Adrenal gland (tissue), 5 donors: ENCODE measurements around the gene CPNE4.

ENCODE experiments used
- POLR2A ChIP-seq, 2 donors: fragments of 450-650 bp; IDR thresholded peaks; one replicate each; pipeline ENCODE4 v1.6.1; 2017; ENCODE audit warnings: antibody characterized with exemption in 2 of 2, mild to moderate bottlenecking in 2 of 2, moderate library complexity in 1 of 2
- TF ChIP-seq, protein P1 (sequence below), 6 experiments: fragments of 450-650 bp in 4 of 6; fragments of 200-600 bp in 2 of 6; sonication (generic) in 1 of 6; IDR thresholded peaks; 1 replicate in 5 of 6; 2 replicates in 1 of 6; pipeline versions ENCODE4 v1.5.1 to v1.8.0; 2016 to 2021; ENCODE audit warnings: antibody characterized with exemption in 6 of 6, mild to moderate bottlenecking in 2 of 6, moderate library complexity in 1 of 6
- donor health status: DM: no; HTN: no; CAD: no.

GRCh38 chr3:131620977-131621376, 413.8 kb downstream of the CPNE4 start:
- TF ChIP-seq POLR2A (IDR thresholded peaks at IDR 0.05), result no peak
- TF ChIP-seq, protein P1, sequence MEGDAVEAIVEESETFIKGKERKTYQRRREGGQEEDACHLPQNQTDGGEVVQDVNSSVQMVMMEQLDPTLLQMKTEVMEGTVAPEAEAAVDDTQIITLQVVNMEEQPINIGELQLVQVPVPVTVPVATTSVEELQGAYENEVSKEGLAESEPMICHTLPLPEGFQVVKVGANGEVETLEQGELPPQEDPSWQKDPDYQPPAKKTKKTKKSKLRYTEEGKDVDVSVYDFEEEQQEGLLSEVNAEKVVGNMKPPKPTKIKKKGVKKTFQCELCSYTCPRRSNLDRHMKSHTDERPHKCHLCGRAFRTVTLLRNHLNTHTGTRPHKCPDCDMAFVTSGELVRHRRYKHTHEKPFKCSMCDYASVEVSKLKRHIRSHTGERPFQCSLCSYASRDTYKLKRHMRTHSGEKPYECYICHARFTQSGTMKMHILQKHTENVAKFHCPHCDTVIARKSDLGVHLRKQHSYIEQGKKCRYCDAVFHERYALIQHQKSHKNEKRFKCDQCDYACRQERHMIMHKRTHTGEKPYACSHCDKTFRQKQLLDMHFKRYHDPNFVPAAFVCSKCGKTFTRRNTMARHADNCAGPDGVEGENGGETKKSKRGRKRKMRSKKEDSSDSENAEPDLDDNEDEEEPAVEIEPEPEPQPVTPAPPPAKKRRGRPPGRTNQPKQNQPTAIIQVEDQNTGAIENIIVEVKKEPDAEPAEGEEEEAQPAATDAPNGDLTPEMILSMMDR (IDR thresholded peaks at IDR 0.05), result no peak
